HUES6 (cell line): ENCODE data around the gene NACC1.

Experiments used
- H3K27ac ChIP-seq: 2 replicates; pipeline ENCODE4 v1.7.0; 2013; ENCODE audit warnings: low read depth, mild to moderate bottlenecking, low read length, inconsistent platforms
- H3K27me3 ChIP-seq: 2 replicates; pipeline ENCODE4 v1.6.1; 2013; ENCODE audit warnings: low read length; ENCODE audit not compliant: control insufficient read depth, insufficient read depth
- H3K36me3 ChIP-seq: 2 replicates; pipeline ENCODE4 v1.6.1; 2013; ENCODE audit warnings: low read length; ENCODE audit not compliant: control insufficient read depth, insufficient read depth
- H3K4me1 ChIP-seq: 2 replicates; pipeline ENCODE4 v1.6.1; 2013; ENCODE audit warnings: low read length; ENCODE audit not compliant: control insufficient read depth, insufficient read depth
- H3K4me3 ChIP-seq: 2 replicates; pipeline ENCODE4 v1.5.1; 2013; ENCODE audit warnings: low read depth, low read length
- H3K9ac ChIP-seq: one replicate; pipeline ENCODE4 v1.6.1; 2013; ENCODE audit warnings: mild to moderate bottlenecking, low read length
- H3K9me3 ChIP-seq: 2 replicates; pipeline ENCODE4 v1.6.1; 2013; ENCODE audit warnings: low read depth, low read length; ENCODE audit not compliant: control insufficient read depth, insufficient read depth

Gene NACC1

GRCh38 chr19:13127811-13128575 lies 9.9 kb downstream of the NACC1 start:
- Histone ChIP-seq H3K27me3 (no peaks in the 10 kb centered on the region), H3K27ac (no peak overlapping the region), H3K4me1 (no peaks in the 10 kb centered on the region), H3K9me3 (no peaks in the 10 kb centered on the region), H3K9ac (no peak overlapping the region), H3K4me3 (no peak overlapping the region), H3K36me3 (peaks cover 35% of the 10 kb centered on the region)

GRCh38 chr19:13128583-13128982 lies 10.5 kb downstream of the NACC1 start:
- no peaks in the 10 kb centered on the region for H3K9me3 ChIP-seq
- no peaks in the 10 kb centered on the region for H3K4me1 ChIP-seq
- H3K27me3 ChIP-seq = no peaks in the 10 kb centered on the region
- peaks cover 40% of the 10 kb centered on the region for H3K36me3 ChIP-seq
- no peak overlapping the region for H3K9ac ChIP-seq
- no peak overlapping the region for H3K4me3 ChIP-seq
- no peak overlapping the region for H3K27ac ChIP-seq

- Histone ChIP-seq H3K9ac (no peak overlapping the region), H3K9me3 (no peaks in the 10 kb centered on the region), H3K36me3 (peaks cover 45% of the 10 kb centered on the region), H3K4me3 (no peak overlapping the region), H3K27ac (no peak overlapping the region), H3K4me1 (no peaks in the 10 kb centered on the region), H3K27me3 (no peaks in the 10 kb centered on the region)
These were observed 11.3 kb downstream of the NACC1 start for GRCh38 chr19:13129384-13129783.

GRCh38 chr19:13130886-13131490 lies 12.9 kb downstream of the NACC1 start:
- Histone ChIP-seq H3K27me3 (no peaks in the 10 kb centered on the region), H3K9me3 (no peaks in the 10 kb centered on the region), H3K27ac (no peak overlapping the region), H3K9ac (no peak overlapping the region), H3K4me3 (no peak overlapping the region), H3K36me3 (peaks cover 53% of the 10 kb centered on the region), H3K4me1 (no peaks in the 10 kb centered on the region)

GRCh38 chr19:13132471-13133180 lies 14.6 kb downstream of the NACC1 start:
- Histone ChIP-seq H3K4me1 (no peaks in the 10 kb centered on the region), H3K9me3 (no peaks in the 10 kb centered on the region), H3K36me3 (peaks cover 61% of the 10 kb centered on the region), H3K27me3 (no peaks in the 10 kb centered on the region), H3K27ac (no peak overlapping the region), H3K9ac (no peak overlapping the region), H3K4me3 (no peak overlapping the region)

GRCh38 chr19:13133241-13133870 lies 15.3 kb downstream of the NACC1 start:
- Histone ChIP-seq H3K27ac (no peak overlapping the region), H3K36me3 (peaks cover 68% of the 10 kb centered on the region), H3K4me1 (no peaks in the 10 kb centered on the region), H3K4me3 (no peak overlapping the region), H3K9ac (no peak overlapping the region), H3K9me3 (no peaks in the 10 kb centered on the region), H3K27me3 (no peaks in the 10 kb centered on the region)

GRCh38 chr19:13134626-13135025 lies 16.6 kb downstream of the NACC1 start:
- no peak overlapping the region for H3K27ac ChIP-seq
- H3K4me1 ChIP-seq = no peaks in the 10 kb centered on the region
- H3K9ac ChIP-seq = no peak overlapping the region
- H3K36me3 ChIP-seq = peaks cover 74% of the 10 kb centered on the region
- H3K9me3 ChIP-seq = no peaks in the 10 kb centered on the region
- no peak overlapping the region for H3K4me3 ChIP-seq
- H3K27me3 ChIP-seq = no peaks in the 10 kb centered on the region

- Histone ChIP-seq H3K9ac (no peak overlapping the region), H3K36me3 (peaks cover 74% of the 10 kb centered on the region), H3K27ac (no peak overlapping the region), H3K9me3 (no peaks in the 10 kb centered on the region), H3K27me3 (no peaks in the 10 kb centered on the region), H3K4me1 (no peaks in the 10 kb centered on the region), H3K4me3 (no peak overlapping the region)
These were observed 17.3 kb downstream of the NACC1 start for GRCh38 chr19:13135068-13136062.

- H3K9me3 ChIP-seq = no peaks in the 10 kb centered on the region
- H3K9ac ChIP-seq = no peak overlapping the region
- H3K27ac ChIP-seq = no peak overlapping the region
- H3K36me3 ChIP-seq = peaks cover 68% of the 10 kb centered on the region
- no peak overlapping the region for H3K4me3 ChIP-seq
- H3K27me3 ChIP-seq = no peaks in the 10 kb centered on the region
- H3K4me1 ChIP-seq = no peaks in the 10 kb centered on the region
These were observed 19.3 kb downstream of the NACC1 start for GRCh38 chr19:13137290-13137794.
